ENCODE results near the gene PTPN20. TPM values are rescaled to one million over a fixed set of nuclear protein-coding genes. Genes with fewer than 3 reads are reported as not detected.

The PTPN20 gene
- total RNA-seq, result 17.5 TPM

DNA sequence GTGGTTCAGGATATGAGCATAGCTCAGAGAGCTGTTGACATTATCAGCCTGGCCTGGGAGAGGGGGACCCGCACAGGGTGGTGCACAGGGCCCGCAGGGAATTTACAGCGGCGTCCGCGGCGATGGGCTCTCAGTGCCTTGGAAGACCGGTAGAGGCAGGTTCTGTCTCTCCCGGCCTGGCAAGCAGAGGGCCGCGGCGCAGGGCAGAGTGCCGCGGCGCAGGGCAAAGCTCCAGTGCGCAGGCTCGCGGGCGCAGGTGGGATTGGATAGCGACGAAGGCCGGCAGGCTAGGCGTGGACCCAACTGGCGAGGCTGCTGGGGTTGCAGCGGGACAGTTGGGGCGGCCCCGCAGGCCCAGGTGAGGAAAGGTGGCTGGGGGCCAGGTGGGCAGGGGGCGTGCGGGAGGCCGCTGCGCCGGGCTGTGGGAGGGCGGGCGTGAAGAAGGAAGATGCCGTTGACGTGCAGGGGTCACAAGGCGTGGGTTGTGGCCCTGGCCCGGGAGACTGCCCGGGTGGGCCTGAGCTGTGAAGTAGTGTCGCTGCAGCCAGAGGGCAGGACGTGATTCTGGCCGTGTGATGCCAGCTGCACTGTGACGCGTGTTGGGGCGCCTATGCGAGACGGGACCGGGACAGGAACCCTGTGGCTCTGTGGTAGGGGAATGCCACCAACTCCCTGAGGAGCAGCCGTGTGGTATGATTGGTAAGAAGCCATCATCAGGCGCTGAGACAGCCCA lies at the start of gene PTPN20:
PTPN20 (plus strand) TSS at position 285 of the 733 bp plus-strand sequence. CDS start 21,072 bp downstream, outside the sequence.

